ENCODE results near the gene NUP205.

NUP205 gene

DNA sequence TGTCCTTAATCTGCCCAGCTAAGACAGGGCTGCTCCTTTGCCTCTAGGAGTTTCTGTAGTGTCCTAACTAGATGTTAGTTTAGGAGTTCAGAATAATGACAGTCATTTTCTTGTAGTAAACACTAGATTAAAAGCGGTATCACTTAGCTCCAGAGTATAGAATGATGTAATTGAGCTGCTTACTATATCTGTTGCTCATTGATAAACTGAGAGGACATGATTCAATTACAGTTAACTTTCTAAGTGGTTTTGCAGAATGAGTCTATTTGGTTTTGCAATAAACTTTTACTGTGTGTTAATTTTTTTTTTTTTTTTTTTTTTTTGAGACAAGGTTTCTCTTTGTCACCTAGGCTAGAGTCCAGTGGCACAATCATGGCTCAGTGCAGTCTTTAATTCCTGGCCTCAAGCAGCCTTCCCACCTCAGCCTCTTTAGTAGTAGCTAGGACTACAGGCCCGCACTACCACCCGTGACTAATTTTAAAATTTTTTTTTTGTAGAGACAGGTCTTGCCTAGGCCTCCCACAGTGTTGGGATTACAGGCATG lies 106.4 kb downstream of the NUP205 start:
- TF ChIP-seq EZH2phosphoT487 (IDR thresholded peaks at IDR 0.05; ENCODE audit: low read length), result no peak
- no peak for TF ChIP-seq EZH2 (optimal IDR thresholded peaks at IDR 0.05; ENCODE audit: low read depth, low read length)
- TF ChIP-seq, protein P1, sequence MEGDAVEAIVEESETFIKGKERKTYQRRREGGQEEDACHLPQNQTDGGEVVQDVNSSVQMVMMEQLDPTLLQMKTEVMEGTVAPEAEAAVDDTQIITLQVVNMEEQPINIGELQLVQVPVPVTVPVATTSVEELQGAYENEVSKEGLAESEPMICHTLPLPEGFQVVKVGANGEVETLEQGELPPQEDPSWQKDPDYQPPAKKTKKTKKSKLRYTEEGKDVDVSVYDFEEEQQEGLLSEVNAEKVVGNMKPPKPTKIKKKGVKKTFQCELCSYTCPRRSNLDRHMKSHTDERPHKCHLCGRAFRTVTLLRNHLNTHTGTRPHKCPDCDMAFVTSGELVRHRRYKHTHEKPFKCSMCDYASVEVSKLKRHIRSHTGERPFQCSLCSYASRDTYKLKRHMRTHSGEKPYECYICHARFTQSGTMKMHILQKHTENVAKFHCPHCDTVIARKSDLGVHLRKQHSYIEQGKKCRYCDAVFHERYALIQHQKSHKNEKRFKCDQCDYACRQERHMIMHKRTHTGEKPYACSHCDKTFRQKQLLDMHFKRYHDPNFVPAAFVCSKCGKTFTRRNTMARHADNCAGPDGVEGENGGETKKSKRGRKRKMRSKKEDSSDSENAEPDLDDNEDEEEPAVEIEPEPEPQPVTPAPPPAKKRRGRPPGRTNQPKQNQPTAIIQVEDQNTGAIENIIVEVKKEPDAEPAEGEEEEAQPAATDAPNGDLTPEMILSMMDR (IDR thresholded peaks at IDR 0.05; ENCODE audit: low read length), result no peak
- DNase-seq, result no peak
- H3K4me3 ChIP-seq (ENCODE audit: low read length), result no peak overlapping the region
- H4K20me1 ChIP-seq (ENCODE audit: insufficient read depth, low read length), result no peaks in the 10 kb centered on the region
- H3K9me2 ChIP-seq (replicated peaks; ENCODE audit: insufficient read depth, low read length), result no peaks in the 10 kb centered on the region
- H3K79me2 ChIP-seq (ENCODE audit: low read length), result peaks cover 56% of the 10 kb centered on the region
- H3F3A ChIP-seq (ENCODE audit: insufficient read depth, low read length), result peaks cover 8% of the 10 kb centered on the region
- H3K4me2 ChIP-seq (ENCODE audit: low read depth, low read length), result no peak overlapping the region
- H3K27me3 ChIP-seq (replicated peaks; ENCODE audit: insufficient read depth, low read length), result no peaks in the 10 kb centered on the region
- no peak overlapping the region for H3K9ac ChIP-seq (ENCODE audit: low read length)
- H3K9me3 ChIP-seq (replicated peaks; ENCODE audit: insufficient read depth, low read length), result no peaks in the 10 kb centered on the region
- no peaks in the 10 kb centered on the region for H3K36me3 ChIP-seq (replicated peaks; ENCODE audit: insufficient read depth, low read length)
- H3K27ac ChIP-seq (ENCODE audit: low read length), result no peak overlapping the region
- H2AFZ ChIP-seq (ENCODE audit: low read length), result no peak overlapping the region
- 0 out of 2 replicates have a peak, but pooled peaks cover 7% of the 10 kb centered on the region for H3K4me1 ChIP-seq (ENCODE audit: low read length)

DNA sequence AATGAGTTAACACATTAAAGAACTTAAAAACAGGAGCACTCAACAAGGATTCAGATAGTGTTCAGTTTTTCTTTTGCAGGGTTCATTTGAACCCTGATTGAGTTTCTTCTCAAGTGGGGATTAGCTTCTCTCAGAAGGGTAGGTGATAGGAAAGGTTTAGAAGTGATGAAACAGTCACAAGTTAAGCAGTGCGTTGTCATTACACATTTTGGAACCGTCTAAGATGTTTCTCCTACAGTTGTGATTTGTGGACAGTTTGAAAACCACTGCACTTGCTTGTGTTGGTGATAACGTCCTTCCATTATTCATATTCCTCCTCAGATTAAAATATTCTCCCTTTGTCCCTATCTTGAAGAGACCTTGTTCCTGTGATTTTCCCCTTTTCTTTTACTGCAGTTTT lies 107.3 kb downstream of the NUP205 start:
- no peaks in the 10 kb centered on the region for H3K9me2 ChIP-seq (replicated peaks; ENCODE audit: insufficient read depth, low read length)
- DNase-seq, result no peak
- H2AFZ ChIP-seq (ENCODE audit: low read length), result no peak overlapping the region
- H3K27me3 ChIP-seq (replicated peaks; ENCODE audit: insufficient read depth, low read length), result no peaks in the 10 kb centered on the region
- peaks cover 61% of the 10 kb centered on the region for H3K79me2 ChIP-seq (ENCODE audit: low read length)
- 0 out of 2 replicates have a peak, but pooled peaks cover 7% of the 10 kb centered on the region for H3K4me1 ChIP-seq (ENCODE audit: low read length)
- no peaks in the 10 kb centered on the region for H3K36me3 ChIP-seq (replicated peaks; ENCODE audit: insufficient read depth, low read length)
- TF ChIP-seq EZH2 (optimal IDR thresholded peaks at IDR 0.05; ENCODE audit: low read depth, low read length) (no peak), EZH2phosphoT487 (IDR thresholded peaks at IDR 0.05; ENCODE audit: low read length) (no peak)
- TF ChIP-seq, protein P1 (IDR thresholded peaks at IDR 0.05; ENCODE audit: low read length), result no peak
- H3K27ac ChIP-seq (ENCODE audit: low read length), result no peak overlapping the region
- H4K20me1 ChIP-seq (ENCODE audit: insufficient read depth, low read length), result no peaks in the 10 kb centered on the region
- no peak overlapping the region for H3K4me3 ChIP-seq (ENCODE audit: low read length)
- H3K4me2 ChIP-seq (ENCODE audit: low read depth, low read length), result no peak overlapping the region
- no peak overlapping the region for H3K9ac ChIP-seq (ENCODE audit: low read length)
- peaks cover 8% of the 10 kb centered on the region for H3F3A ChIP-seq (ENCODE audit: insufficient read depth, low read length)
- no peaks in the 10 kb centered on the region for H3K9me3 ChIP-seq (replicated peaks; ENCODE audit: insufficient read depth, low read length)

DNA sequence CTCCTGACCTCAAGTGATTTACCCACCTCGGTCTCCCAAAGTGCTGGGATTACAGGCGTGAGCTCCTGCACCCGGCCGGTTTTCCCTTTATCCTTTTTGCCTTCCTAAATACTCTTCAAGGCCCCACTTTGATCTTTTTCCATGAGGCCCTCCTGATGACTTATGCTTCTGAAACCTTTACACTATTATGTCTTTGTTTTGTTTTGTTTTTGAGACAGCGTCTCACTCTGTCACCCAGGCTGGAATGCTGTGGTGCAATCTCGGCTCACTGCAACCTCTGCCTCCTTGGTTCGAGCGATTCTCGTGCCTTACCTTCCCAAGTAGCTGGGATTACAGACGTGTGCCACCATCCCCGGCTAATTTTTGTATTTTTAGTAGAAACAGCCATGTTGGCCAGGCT lies 108.4 kb downstream of the NUP205 start:
- Histone ChIP-seq H3F3A (ENCODE audit: insufficient read depth, low read length) (peaks cover 6% of the 10 kb centered on the region), H3K4me2 (ENCODE audit: low read depth, low read length) (no peak overlapping the region), H3K4me1 (ENCODE audit: low read length) (0 out of 2 replicates have a peak, but pooled peaks cover 7% of the 10 kb centered on the region), H3K36me3 (replicated peaks; ENCODE audit: insufficient read depth, low read length) (no peaks in the 10 kb centered on the region), H4K20me1 (ENCODE audit: insufficient read depth, low read length) (0 out of 2 replicates have a peak, but pooled peaks cover 4% of the 10 kb centered on the region), H3K9me2 (replicated peaks; ENCODE audit: insufficient read depth, low read length) (no peaks in the 10 kb centered on the region), H3K4me3 (ENCODE audit: low read length) (no peak overlapping the region), H2AFZ (ENCODE audit: low read length) (no peak overlapping the region), H3K27me3 (replicated peaks; ENCODE audit: insufficient read depth, low read length) (no peaks in the 10 kb centered on the region), H3K27ac (ENCODE audit: low read length) (no peak overlapping the region), H3K9ac (ENCODE audit: low read length) (no peak overlapping the region), H3K9me3 (replicated peaks; ENCODE audit: insufficient read depth, low read length) (no peaks in the 10 kb centered on the region), H3K79me2 (ENCODE audit: low read length) (peaks cover 72% of the 10 kb centered on the region)
- TF ChIP-seq, protein P1 (IDR thresholded peaks at IDR 0.05; ENCODE audit: low read length), result no peak
- no peak for TF ChIP-seq EZH2 (optimal IDR thresholded peaks at IDR 0.05; ENCODE audit: low read depth, low read length)
- no peak for TF ChIP-seq EZH2phosphoT487 (IDR thresholded peaks at IDR 0.05; ENCODE audit: low read length)
- no peak for DNase-seq
